NOMO-1 treated with DMSO at 0.1 percent for 48 hours (cell line): Measurements from ENCODE around the gene HS3ST3A1.
"Not testable (repeated sequence)": the region's sequence is repeated elsewhere in the genome, so short reads cannot be mapped to it uniquely, and the experiment has no call there.

Source experiments
- DNase-seq: peaks from one replicate; lab custom pipeline; 2025; ENCODE audit not compliant: unreplicated experiment; lab: John Stamatoyannopoulos, UW

Gene HS3ST3A1

DNA sequence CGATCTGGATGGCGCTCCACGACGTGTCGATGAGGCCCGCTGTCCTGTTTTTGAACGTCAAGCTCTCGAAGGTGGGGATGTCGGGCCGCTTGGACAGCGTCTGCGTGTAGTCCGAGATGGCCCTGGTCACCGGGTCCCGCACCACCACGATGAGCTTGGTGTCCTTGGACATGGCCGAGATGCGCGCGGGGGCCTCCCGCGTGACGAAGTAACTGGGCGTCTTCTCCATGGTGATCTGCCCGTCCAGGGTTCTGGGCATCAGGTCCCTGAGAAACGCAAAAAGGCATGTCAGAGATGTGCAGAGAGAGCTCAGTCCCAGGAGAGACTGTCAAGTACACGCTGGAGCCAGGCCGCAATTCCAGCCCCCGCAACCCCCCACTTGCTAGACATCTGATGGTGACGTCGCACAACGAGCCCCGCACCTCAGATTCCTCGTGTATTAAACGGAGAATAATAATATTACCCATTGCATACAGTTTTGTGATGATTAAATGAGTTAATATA, 105.1 kb downstream of the HS3ST3A1 start:
- DNase-seq = not testable (repeated sequence)

DNA sequence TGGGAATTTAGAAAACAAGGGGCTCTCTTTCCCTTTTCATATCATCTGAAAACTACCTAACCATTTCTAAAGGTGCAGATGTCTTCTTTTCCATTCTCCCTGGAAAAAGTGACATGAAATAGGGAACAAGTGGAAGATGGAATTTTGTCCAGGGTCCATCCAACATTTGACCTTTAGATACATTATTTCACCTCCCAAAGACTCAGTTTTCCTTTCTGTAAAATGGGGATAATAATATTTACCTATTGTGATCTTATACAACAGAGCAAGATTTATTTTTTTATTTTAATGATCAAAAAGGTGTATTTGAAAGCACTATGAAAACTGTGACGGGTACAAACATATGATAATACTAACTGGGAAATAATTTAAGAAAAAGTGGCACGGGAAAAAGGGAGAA, 106.3 kb downstream of the HS3ST3A1 start:
- no peak for DNase-seq

DNA sequence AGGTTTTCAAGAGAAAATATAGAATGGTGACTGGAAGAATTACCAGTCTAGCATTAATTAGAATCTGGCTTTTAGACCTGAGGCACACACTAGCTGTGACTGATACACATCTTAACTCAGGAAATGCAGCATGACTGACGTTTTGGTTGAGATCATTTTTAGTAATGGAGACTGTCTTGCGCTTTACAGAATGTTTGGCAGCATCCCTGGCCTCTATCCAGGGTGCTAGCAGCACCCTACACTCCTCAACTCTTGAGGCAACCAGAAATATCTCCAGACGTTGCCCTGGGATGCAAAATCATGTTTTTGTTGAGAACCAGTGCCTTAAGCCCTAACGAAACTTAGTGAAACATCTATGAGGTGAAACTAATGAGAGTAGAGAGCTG, 109.0 kb downstream of the HS3ST3A1 start:
- DNase-seq = no peak

DNA sequence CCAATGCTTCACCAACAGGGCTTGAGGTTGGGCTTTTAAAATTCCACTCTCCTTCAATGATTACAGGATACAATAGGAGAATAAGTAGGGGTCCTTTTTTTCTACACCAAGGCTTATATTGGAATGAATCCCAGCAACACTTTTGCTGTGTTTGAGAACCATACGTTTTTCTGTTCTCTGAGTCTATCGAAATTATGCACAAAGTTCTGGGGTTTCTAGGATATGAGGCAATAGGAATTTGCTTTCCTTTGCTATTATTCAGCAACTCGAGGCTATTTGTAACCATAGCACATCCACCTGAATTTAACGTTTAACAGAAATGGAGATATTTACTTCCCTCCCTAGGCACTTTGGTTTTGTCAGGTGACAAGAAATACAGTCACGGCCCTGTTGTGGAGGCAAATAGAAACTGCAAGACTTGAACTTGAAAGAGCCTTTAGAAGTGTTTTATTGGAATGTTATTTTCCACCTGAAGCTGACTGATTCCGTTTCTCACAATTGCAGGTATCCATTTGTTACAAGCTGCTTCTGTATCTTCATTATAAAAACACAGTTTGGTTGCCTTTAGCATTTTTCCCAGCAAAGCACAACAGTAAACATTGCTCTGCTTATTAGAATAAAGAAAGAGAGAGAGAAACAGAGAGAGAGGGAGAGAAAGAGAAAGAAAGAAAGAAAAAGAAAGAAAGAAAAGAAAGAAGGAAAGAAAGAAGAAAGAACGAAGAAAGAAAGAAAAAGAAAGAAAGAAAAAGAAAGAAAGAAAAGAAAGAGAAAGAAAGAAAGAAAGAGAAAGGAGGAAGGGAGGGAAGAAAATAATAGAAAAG, 109.6 kb downstream of the HS3ST3A1 start:
- DNase-seq = peak; percentile 61

DNA sequence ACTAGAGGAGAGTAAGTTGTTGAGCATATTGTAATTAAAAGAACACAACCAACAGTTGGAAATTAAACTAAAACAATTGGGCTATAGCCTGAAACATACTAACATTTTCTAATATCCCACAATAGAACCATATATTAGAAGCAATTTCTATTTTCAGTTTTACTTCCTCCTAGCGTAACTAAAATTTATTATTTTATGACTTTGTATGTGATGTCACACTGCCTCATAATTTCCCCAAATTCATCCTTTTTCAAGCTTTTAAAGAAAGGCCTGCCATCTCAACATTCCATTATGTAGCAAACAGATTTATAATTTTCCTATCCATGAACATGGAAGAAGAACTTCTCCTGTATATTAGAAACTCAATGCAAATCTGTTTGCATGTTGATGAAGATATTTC, 110.2 kb downstream of the HS3ST3A1 start:
- peak; percentile 38 for DNase-seq

DNA sequence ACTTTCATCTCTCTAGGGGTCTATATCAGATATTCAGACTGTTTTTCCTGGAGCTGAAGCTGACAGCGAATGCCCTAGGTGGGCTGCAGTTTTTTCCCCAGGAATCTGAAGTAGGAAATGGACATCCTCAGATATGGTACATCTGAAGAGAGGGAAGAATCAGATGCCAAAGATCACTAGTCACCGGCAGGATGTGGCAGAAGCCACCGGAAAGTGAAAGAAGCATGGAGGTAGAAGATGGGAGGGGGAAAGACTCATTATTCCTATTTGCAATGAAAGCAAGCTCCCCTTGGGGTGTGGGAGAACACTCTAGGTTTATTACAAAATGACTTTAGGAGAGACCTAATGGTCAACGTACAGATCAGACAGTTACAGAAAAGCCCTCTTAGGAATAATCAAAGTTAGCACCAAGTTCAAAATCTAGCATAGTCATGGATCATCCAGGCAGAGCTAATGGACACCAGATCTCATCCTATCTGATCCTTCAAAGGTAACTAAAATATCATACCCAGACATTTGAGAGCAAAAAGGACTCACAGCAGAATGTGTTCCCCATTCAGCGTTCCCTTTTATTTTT, 110.7 kb downstream of the HS3ST3A1 start:
- DNase-seq = no peak

DNA sequence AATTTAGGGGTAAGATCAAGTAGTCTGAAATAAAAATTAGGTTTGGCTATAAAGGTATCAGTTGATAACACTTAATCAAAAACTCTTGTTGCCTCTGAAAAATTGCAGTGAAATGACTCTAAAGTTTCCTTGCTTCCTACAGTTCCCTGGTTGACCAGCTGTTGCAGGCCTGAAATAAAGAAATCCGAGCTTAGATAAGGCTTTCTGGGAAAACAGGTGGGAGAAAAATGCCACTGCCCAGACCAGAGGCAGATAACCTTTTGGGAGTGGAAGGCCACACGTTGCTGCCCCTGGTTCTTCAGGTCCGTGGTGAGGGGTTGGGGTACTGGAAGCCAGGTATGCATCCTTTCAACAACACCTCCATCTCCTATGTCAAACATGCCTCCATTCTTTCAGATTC, 111.3 kb downstream of the HS3ST3A1 start:
- DNase-seq = no peak

DNA sequence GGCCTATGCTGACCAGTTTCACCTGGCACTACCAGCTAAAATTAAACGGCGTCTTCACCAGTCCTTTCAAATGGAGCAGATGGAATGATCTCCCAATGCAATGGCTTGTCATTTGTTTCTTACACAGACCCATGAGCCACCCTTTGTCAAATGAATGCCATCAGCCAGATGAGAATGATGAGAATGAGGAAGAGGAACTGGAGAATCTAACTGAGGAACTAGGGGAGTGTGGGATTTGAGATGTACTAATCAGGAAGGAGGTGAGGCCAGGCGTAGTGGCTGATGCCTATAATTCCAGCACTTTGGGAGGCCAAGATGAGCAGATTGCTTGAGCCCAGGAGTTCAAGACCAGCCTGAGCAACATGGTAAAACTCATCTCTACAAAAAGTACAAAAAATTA, 116.4 kb downstream of the HS3ST3A1 start:
- DNase-seq = peak; percentile 22

DNA sequence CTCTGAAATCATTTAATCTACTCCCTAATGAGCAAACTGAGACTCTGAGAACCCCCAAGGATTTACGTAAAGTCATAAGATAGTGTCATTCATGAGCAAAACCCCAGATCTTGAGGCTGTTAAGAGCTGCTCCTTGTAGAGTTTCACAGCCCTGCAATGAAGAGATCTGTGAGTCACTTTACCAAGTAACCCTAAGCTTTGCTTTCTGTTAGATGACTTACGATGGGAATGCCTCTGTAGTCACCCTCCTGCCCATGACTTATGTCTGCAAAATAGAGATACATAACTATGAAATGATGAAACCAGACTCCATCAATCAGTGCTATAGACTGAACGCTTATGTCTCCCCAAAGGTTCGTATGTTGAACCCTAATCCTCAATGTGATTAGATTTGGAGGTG, 117.7 kb downstream of the HS3ST3A1 start:
- no peak for DNase-seq

DNA sequence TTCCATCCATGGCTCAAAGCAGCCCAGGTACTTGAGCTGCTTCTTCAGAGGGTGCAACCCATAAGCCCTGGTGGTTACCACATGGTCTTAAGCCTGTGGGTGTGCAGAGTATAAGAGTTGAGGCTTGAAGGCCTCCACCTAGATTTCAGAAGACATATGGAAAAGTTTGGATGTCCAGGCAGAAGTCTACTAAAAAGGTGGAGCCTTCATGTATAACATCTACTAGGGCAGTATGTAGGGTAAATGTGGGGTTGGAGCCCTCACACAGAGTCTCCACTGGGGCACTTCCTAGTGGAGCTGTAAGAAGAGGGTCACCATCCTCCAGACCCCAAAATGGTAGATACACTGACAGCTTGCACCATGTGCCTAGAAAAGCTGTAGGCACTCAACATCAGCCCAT, 120.9 kb downstream of the HS3ST3A1 start:
- no peak for DNase-seq

DNA sequence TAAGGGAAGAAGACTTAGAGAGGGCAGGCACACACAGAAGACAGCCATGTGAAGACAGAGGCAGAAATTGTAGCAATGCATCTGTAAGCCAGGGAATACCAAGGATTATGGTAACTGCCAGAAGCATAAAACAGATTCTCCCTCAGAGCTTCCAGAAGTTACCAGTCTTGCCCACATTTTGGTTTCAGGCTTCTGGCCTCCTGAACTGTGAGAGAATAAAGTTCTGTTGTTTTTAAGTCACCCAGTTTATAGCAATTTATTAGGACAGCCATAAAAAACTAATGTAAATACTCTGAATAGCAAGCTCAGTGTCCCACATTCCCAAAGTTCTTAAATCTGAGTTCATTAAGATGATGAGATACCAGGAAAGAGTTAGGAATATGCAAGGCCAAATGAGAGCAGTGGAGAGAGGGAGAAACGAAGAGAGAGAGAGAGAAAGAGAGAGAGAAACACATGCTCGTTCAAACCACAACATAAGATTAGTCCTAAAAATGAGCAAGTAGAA, 123.4 kb downstream of the HS3ST3A1 start:
- DNase-seq = no peak

DNA sequence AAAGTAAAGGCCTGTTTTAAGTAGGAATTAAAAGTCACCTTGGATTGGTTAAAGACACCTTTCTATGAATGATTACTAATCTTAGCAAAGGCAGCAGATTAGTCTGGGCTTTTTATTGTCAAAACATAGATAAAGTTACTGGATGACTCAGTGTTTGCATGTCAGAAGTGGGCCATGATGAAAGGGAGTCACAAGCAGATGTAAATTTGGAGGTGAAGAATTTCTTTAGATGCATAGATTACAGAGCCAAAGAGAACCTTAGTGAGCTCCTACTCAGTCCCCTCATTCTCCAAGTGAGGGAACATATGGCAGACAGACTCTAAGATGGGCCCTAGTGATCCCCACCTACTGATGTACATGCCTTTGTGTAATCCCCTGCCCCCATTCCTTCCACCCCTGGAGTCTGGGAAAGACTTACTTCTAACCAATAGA, 124.5 kb downstream of the HS3ST3A1 start:
- no peak for DNase-seq

DNA sequence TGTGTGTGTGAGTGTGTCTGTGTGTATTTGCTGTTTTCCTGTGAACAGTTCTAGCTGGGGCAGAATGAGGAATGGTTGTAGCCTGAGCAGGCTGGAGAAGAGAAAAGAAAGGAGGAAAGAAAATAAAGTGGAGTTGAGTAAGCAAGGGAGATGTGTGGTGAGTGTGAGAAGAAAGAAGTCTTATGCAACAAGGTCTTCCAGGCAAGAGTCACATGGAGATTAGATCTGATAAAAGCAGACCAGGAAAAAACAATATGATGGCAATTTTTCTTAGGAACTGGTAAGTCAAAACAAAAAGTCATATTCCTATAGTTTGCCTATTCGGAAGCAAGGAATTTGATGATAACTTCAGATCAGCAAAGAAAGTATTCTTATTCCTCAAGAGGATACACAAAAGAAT, 125.0 kb downstream of the HS3ST3A1 start:
- no peak for DNase-seq

DNA sequence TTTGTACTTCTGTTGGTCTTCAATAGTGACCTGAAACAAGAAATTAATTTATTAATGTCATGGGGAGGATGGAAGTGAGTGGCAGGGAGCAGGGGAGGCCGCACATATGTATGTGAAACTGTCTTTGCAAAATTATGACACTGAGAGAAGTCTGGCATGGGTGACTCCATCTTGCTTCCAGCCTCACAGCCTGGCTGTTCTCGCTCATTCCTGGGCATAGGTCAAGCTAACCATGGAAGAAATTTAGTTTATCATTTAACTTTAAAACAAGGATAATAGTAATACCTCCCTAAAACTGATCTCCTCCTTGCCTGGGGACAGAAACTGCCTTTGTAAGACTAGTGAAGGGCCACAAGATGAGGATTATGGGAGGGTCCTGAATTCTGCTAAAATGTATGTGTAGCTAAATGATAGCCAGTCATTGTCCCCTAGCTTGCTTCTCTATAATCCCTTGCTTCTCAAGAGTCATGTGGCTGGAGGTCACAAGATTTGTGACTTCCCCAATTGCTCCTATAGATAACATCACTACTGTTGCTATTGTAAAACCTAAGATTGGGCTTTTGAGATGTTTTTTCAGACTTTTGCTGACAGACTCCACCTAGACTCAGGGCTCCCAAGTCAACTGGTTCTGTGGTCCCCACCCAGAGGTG, 126.0 kb downstream of the HS3ST3A1 start:
- peak; percentile 54 for DNase-seq

DNA sequence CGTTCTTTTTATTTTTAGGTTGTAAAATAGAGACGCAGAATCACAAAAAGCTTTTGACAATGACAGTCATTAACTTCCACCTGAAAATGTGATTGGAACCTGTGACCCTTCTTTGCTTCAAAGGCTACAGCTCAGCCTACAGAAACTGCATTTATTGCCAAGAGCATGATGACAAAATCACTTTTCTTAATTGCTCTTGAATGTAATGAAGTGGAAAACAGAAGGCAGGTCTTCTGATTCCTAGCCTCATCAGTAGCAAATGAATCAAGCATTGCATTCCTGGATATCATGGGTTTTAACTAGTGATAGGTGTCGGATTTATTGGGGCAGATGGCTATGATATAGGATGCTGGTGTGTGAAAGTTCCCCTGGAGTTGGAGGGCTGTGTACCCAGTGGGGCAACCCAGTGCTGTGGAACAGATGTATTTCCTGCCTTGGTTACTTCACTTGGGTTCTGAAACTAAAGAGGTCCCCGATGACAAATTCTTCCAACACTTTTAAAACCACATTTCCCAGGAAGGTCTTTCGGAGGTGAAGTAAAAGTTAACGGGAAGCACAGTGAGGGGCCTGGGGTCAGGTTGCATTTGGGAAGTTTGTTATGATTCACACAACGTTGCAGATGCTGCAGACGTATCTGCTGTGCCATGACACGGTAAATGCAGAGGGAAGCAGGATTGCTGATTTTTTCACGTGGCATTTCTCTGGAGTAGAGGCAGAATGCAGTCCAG, 127.5 kb downstream of the HS3ST3A1 start:
- no peak for DNase-seq

DNA sequence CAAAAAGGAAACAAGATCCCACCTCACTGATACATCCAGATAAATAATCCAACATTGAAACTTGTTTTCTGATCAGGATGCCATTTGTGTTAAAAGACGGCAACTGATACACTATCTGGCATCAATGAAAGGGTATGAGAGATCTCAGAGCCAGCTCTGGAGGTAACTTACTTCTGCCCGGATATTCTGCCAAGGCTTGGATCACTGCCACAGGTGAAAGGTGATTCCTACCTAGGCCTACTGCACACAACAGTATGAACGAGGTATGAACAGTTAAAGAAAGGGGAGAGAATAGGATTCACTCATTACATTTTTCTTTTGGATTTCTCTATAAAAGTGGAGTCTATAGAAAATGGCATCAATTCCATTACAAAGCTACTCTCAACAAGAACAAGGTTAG, 136.1 kb downstream of the HS3ST3A1 start:
- DNase-seq = no peak

DNA sequence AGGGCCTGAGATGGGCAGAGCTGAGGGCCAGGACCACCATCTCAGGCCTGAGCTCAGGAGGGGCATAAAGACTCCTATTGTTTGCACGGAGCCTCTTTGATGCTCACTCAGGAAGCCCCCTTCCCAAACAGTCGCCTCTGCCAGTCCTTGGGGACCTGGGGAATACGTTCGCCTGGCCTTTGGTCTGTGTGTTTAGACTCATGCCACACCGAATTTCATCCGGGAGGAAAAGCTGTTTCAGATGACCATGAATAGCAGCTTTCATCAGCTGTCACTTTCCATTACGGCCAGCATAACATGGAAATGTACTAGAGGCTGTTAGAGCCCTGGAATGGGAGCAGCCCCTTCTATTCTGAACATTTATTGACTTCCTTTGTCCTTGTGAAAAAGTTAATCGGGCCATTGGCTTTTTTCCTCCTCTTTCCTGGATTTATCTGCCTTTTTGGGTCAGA, 139.0 kb downstream of the HS3ST3A1 start:
- no peak for DNase-seq

DNA sequence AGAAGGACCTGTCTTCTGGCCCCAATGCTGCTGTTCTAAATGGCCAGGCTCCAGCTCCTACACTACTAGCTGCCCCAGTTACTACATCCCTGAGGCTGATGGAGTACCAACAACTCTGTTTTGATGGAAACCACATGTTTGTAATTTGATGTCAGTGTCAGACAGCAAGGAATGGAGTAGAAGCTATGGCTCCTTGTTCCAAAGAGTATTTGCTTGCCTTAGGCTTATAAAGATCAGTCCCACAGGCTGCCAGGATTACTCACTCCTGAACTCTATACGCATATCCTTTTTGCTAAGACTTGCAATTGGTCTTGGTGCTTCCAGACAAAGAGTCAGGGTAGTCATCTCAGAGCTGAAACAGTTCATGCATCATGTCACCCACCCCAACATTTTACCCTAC, 139.6 kb downstream of the HS3ST3A1 start:
- no peak for DNase-seq

DNA sequence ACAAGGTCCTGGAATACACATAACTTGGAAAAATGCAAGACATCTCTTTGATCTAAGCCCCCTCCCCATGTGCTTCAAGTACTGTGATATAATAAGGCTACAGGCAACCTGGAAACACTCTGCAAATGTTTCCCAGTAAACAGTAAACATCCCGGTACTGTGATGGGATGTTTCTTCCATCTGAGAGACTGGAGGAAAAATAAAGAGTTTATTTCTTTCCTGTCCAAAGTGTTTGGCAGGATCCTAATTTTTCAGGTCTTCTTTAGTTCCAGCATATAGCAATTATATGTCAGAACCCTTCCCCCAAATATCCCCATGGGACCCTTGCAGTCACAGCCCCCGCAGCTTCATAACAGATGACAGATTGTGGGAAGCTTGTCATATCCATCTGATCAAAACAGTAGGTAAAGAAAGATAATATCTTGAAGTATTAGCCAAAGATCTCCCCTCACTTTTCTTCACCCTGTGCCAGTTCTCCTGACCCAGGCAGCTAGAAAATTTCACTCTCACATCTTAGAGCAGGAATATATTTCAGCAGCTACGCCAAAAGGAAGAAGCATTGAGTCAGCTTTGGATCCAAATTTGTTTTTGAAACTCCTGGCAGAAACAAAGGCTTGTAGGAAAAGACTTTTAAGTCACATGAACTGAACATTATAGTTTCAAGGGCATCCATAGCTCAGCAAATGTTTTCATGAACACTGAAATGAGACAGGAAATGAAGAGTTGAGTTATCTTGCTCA, 141.3 kb downstream of the HS3ST3A1 start:
- no peak for DNase-seq

DNA sequence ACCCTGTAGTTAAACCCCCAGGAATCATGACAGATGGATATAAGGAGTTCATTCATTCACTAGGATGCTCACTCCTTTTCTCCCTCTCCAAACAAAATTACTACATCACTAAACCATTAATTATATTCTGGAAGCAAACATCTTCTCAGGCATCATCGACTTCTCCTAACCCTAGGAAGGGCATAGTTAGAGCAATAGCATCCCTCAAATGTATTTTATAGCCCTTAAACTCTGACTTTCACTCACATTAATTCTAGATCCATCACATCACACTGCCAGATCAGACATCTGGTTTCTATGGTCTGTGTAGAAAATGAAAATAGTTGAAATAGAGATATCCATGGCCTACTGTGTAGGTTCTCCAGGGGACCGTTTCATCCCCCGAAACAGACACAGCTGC, 143.9 kb downstream of the HS3ST3A1 start:
- no peak for DNase-seq
